Femur (tissue), 1 donor: Measurements from ENCODE around the gene GADD45G.

Experiments used
- DNase-seq: peaks from one replicate; pipeline ENCODE4 v3.0.0-alpha.2; 2017

GADD45G gene

GRCh38 chr9:89610391-89610925 lies 5.6 kb downstream of the GADD45G start:
- DNase-seq = no peak

DNA sequence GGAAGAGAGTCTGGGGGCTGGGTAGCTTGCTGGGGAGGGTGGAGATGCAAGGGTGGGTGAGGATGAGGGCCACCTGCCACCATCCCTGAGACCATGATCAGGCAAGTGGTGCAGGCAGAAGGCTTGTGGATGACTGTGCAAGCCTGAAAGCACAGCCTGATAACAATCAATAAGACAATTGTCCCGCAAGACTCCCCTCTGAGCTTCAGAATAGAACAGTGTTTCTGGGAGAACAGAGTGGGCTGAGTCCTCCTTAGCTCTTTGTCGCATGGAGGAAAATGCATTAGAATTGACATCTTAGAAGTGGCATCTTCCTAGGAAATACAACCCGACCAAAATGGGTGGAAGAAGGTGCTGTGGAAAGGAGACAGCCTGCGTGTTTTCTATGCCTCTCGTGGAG lies 6.6 kb downstream of the GADD45G start:
- DNase-seq = no peak

DNA sequence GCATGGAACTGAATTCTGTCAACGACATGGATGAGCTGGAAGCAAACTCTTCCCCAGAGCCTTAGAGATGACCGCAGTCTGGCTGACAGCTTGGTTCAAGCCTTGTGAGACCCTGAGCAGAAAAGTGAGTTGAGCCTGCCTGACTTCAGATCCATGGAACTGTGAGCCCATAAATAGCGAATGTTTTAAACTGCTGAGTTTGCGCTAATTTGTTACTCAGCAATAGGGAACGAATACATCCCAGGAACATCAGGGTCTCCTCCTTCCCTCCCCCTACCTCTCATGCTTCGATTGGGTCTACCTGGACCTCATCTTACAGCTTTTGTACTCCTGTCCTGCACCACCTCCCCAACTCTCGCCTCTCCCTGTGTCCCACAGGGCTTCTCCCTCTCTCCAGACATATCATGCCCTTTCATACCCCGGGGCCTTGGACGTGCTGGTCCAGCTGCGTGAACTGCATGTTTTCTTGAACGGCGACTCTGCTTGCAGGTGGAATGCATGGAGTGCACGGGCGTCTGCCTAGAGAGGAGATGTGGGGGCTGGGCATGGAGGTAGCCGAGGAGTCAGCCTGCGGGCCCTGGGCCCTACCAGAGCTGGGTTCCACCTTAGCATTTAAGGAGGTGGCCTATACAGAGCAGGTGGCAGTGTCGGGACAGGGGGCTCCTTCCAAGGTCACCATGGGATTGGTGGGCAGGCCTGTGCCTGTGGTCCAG lies 7.9 kb downstream of the GADD45G start:
- no peak for DNase-seq

GRCh38 chr9:89613912-89614892 lies 9.4 kb downstream of the GADD45G start:
- no peak for DNase-seq

DNA sequence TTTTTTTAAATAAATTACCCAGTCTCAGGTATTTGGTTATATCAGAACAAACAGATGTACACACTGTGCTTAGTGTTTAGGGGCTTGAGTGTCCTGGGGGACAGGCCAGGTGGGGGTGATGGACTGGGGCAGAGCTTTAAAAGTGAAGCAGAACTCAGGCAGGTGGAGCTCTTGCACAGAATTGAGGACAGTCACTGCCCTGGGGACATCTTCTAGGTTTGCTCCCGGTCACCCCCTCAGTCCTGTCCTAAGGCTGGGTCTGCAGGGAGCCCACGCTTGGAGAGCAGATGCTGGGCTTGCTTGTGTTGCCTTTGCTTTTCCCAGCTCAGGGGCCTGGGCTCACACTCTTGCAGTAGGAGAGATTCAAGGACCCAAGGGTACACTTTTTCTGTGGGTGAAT lies 10.8 kb downstream of the GADD45G start:
- DNase-seq = no peak

GRCh38 chr9:89616411-89616810 lies 11.6 kb downstream of the GADD45G start:
- DNase-seq = no peak

DNA sequence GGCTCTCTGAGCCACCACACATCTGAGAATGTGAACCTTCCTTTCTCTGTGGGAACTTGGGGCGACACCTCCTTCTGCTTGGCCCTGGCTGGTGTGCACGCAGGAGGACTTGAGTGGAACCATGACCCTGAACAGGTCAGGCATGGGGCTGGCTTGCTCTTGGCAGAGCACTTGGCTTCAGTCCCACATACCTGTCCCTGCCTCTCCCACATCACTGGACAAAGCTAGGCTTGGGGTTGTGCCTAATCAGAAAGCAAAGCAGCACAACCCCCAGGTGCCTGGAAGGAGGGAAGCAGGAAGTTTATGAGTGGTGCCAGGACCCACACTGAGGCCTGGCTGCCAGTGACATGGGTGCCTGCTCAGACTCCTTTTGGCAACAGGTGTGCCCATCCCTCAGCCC lies 13.2 kb downstream of the GADD45G start:
- DNase-seq = no peak

GRCh38 chr9:89619019-89619418 lies 14.2 kb downstream of the GADD45G start:
- DNase-seq = no peak

GRCh38 chr9:89619424-89620138 lies 14.8 kb downstream of the GADD45G start:
- DNase-seq = no peak

DNA sequence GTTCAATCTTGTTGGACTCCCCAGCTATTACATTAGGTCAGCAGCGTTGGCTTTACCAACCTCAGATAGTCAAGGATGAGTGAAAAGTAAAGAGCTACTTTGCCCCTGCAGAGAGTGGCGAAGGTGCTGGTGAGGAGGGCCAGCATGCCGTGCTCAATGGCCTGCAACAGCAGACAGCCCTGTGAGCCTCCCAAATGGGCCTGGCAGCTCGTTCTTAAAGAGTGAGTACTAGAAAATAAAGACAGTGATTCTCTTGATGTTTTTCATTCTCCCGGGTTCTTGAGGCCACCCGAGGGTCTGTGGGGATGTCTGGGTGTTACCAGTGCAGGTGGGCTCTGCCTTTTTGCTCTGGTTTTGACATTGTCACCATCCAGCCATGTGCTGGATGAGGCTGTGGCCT lies 16.2 kb downstream of the GADD45G start:
- no peak for DNase-seq

DNA sequence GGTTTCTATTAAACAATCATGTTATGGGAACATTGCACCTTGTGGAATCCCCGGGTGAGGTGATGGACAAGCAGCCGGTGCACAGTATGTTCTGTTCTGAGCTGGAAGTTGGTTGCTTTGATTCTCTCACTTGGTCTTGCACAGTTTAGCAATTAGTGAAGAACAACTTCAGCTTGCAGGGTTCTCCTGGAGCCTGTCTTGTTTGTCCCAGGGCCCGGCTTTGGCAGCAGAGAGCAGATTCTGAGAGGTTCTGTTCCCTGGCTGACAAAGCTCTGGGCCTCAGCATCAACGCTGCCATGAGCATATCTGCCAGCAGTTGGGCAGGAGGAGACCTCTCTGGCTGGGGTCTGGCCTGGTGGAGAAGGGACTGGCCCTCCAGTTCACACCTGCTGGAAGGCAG lies 16.9 kb downstream of the GADD45G start:
- DNase-seq = no peak

DNA sequence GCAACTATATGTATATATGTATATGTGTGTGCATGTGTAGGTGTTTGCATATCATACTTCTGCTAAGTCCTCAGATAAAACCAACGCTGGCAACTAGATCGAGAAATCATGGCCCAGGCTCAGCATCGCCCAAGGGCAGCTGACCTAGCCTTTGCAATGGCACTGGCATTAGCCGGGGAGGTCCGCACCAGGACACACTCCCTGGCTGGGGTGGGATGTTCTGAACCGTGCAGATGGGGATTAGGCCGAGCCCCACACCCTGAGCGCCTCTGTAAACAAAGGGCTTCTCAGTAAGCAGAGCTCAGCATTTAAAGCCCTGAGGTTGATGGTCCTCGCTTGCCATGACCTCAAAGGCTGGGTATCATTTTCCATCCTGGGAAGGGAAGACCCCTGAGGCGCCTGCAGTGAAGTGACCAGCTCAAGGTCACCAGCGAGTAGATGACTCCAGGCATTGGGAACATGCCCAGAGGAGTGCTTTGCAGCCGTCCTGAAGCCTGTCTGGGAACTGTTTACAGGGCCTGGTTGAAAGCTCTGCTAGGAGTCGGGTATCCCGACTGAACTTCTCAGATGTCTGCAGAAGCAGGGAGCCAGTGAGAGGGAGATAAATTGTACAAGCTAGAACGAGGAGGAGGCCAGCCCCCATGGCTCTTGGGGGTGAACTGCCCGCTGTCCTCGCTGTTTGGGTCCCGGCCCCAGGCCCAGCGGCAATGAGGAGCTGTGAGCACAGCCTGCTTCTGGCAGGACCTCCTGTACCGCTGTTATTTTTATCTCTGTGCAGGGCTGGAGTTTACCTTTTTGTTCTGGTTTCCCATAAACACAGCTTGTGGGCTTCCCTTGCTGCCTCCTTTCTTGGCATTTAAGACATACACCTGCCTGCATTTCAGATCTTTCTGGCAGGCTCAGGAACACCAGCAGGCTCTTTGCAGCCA lies 18.4 kb downstream of the GADD45G start:
- no peak for DNase-seq

DNA sequence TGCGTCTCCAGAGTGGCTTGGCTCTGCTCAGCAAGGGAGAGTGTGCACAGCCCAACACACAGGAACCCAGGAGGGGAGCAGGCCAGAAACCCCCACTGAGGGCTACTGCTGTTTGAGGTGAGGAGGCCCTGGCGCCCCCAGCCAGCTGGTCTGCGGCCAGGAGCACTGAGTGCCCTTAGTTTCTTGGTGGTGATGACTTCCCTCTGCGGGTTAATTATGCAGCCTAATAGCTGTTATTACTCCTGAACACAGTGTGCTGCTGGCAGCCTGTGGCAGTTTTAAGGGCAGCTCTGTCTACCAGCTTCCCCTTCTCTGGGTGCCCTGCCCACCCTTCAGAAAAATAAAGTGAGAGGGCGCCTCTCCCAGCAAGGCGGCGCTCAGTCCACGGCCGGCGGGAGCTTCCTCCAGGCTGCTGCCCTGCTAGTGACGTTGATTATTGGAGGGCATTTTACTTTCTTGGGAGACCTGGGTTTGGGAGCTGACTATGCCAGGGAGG lies 19.2 kb downstream of the GADD45G start:
- no peak for DNase-seq

- no peak for DNase-seq
These were observed 21.2 kb downstream of the GADD45G start for GRCh38 chr9:89625721-89626687.

DNA sequence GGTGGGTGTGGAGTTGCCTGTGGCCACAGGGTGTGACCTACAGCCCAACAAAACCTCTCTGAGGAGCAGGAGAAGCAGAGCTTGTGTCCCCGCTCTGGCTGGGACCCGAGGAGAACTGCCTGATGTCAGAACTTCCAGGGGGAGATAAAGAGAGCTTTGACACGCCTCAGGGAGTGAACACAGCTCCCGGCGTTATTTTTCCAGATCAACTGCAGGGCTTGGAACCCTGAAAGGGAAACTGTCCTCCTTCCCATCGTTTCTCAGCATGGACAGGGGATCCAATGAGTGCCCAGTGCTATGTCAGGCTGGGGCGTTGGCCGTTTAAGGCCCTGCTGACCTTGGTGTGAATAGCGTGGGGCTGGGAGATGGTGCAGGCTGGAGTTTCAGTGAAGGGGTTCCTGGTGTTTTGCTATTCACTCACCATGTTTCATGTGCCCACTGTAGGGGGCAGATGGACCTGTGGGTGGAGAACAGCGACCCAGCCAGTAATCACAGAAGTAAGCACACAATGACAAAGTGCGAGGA lies 22.0 kb downstream of the GADD45G start:
- DNase-seq = no peak

GRCh38 chr9:89628601-89629000 lies 23.8 kb downstream of the GADD45G start:
- DNase-seq = no peak

GRCh38 chr9:89629081-89629976 lies 24.5 kb downstream of the GADD45G start:
- DNase-seq = no peak

DNA sequence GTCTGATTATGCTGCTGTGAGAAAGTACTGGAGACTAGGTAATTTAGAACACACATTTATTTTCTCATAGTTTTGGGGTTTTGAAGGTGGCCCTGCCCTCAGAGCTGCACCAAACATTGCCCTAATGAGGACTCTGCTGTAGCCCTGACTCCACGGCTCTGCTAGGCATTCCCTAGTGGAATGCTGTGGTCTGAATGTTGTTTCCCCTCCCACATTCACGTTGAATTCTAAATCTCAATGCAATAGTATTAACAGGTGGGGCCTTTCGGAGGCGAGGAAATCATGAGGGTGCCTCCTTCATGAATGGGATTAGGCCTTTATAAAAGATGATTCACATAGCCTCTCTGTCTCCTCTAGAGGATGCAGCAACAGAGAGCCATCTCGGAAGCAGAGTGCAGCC lies 25.7 kb downstream of the GADD45G start:
- DNase-seq = no peak

- DNase-seq = no peak
These were observed 26.6 kb downstream of the GADD45G start for GRCh38 chr9:89631384-89631783.
